DMS114 treated with DMSO at 0.1 percent for 48 hours (cell line): ENCODE measurements around the gene MIA.
"Not testable (repeated sequence)": the region's sequence is repeated elsewhere in the genome, so short reads cannot be mapped to it uniquely, and the experiment has no call there.

Experiments used
- DNase-seq: peaks from one replicate; lab custom pipeline; 2025; ENCODE audit not compliant: unreplicated experiment; lab: John Stamatoyannopoulos, UW

MIA gene

DNA sequence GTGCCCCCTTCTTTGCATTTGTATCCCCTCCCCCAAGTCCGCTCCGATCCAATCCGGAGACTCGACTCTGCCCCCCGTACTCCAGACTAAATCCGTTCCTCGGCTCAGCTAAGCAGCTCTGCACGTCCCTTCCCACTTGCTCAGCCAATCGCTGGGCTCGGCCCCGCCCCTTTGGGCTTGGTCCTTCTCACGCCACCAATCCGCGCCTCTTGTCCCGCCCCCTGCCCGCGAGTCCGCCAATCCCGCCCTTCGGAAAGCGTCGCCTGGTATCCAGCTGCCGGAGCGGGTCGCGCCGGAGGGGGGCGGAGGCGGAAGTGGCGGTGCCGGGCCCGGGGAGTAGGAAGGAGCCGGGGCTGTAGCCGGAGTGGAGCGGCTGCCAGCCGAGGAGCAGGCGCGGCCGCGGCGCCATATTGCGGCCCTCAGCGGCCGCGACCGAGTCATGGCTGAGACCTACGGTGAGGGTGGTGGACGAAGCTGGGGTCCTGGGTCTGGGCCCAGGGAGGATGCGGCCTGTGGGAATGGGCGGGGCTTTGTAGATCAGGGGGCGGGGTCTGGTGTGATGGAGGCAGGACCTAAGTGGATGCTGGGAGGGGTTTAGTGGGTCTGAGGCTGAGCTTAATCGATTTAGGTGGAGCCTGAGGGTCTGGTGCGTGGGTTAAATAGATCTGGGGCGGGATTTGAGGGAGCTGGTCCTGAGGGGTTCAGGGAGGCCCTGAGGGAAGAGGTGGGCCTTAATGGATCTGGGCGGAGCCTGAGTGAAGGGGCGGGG lies 2.8 kb downstream of the MIA start, which contains the start of gene RAB4B:
Gene RAB4B, plus strand, starts transcription at position 311 of the 769 bp plus-strand sequence. Its CDS starts 129 bp downstream, at position 440.
- DNase-seq = peak; percentile 100

DNA sequence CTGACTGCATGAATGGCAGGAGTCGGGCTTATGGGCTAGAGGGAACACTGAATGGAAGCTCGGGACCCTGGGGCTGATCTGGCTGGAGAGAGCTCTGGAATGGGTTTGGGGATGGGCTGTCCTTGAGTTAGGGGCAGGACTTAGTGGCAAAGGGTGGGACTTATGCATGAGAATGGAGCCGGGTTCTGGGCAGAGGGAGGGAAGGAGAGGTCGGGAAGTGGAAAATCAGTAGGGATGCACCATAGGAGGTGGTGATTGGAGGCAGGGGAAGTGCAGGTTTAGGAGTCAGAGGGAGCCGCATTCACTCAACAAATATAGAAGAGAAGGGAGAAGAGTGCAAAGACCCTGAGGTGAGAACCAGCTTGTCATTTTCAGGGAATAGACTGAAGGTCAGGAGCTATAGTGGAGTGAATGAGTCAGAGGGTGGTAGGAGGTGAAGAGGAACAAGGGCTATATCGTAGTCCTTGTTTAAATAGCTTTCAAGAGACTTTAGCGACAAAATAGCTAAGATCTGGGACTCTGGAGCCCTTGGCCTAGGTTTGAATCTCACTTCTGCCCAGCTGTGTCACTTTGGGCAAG lies 3.5 kb downstream of the MIA start:
- no peak for DNase-seq

DNA sequence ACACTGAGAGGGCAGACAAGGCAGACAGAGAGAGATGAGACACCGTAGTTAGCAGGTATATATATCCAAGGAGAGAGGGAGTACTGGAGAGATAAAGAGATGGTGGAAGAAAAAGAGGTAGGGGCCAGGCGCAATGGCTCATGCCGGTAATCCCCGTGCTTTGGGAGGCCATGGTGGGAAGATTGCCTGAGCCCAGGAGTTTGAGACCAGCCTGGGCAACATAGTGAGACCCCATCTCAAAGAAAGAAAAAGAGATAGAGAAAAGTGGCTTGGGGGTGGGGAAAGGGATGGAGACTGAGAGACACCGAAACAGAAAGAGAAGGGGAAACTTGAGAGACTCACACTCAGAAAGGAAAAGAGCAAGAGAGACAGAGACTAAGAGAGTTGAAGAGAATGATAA lies 5.3 kb downstream of the MIA start:
- DNase-seq = no peak

DNA sequence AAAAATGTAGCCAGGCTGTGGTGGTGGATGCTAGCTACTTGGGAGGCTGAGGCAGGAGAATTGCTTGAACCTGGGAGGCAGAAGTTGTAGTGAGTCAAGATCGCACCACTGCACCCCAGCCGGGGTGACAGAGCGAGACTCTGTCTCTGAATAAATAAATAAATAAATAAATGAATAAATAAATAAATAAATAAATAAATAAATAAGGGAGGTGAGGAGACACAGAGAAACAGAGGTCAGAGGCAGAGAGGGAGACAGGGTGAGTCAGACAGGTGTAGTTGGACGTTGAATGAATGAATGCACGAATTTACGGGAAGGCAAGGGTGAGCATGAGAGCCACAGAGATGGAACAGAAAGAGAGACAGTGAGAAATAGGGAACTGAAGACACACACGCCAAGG lies 5.8 kb downstream of the MIA start:
- no peak for DNase-seq

DNA sequence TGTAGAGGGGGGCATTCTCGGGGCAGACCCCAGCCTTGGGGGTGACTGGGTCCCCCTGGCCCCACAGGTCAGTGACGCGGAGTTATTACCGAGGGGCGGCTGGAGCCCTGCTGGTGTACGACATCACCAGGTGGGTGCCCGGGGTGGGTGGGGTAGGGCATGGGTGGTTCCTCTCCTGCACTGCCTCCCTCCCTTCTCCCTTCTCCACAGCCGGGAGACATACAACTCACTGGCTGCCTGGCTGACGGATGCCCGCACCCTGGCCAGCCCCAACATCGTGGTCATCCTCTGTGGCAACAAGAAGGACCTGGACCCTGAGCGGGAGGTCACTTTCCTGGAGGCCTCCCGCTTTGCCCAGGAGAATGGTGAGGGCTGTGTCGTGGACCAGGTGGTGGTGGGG lies 8.4 kb downstream of the MIA start:
- DNase-seq = no peak

DNA sequence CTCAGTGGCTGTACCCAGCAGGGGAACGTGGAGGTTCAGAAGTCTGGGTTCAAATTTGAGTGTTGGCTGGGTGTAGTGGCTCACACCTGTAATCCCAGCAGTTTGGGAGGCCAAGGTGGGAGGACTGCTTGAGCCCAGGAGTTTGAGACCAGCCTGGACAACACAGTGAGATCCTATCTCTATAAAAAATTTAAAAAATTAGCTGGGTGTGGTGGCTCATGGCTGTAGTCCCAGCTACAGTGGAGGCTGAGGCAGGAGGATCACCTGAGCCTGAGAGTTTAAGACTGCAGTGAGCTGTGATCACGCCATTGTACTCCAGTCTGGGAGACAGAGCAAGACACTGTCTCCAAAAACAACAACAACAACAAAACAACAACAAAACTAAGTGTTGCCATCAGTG lies 8.8 kb downstream of the MIA start:
- not testable (repeated sequence) for DNase-seq

DNA sequence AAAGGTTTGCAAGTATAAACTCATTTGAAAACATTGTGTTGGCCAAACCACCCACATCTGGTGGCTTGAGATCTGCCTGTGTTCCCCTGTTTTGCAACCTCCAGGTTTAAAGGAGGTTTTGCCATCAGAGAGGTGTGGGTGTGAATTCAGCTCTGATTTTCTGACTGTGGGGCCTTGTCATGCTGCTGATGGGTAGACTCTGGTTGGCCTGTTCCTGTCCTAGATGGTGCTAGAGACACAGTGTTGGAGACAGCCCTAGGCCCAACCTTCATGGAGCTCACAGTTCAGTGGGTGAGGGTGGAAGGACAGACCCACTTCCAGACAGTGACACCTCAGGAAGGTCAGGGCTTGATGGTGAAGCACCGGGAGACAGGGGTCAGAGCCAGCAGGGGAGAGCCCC lies 10.2 kb downstream of the MIA start:
- DNase-seq = no peak

DNA sequence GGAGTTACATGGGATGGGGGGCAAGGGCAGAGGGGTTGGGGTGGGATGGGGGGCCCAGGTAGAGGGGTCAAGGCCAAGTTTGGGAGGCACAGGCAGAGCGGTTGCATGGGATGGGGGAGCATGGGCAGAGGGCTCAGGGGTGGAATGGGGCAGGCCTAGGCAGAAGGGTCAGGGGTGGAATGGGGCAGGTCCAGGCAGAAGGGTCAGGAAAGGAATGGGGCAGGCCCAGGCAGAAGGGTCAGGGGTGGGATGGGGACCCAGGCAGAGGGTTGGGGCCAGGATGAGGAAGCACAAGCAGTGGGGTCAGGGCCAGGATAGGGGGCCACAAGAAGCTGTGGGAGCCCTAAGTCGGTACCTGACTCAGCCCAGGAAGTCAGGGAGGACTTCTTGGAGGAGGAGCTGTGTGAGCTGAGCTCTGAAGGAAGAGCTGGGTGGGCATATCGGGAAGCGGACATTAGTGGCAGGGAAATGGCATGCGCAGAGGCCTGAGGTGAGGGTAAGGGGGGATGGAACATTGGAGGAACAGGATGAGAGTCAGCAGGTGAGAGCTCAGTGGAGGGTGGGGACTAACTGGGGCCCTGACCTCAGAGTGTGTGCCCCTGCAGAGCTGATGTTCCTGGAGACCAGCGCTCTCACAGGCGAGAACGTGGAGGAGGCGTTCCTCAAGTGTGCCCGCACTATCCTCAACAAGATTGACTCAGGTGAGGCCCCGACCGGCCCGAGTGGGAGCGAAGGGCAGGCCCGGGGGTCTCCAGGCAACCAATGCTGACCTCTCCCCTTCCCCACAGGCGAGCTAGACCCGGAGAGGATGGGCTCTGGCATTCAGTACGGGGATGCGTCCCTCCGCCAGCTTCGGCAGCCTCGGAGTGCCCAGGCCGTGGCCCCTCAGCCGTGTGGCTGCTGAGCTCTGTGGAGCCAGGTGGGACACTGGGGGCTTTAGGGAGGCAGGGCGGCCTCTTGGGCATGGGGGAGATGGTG lies 11.0 kb downstream of the MIA start:
- no peak for DNase-seq

DNA sequence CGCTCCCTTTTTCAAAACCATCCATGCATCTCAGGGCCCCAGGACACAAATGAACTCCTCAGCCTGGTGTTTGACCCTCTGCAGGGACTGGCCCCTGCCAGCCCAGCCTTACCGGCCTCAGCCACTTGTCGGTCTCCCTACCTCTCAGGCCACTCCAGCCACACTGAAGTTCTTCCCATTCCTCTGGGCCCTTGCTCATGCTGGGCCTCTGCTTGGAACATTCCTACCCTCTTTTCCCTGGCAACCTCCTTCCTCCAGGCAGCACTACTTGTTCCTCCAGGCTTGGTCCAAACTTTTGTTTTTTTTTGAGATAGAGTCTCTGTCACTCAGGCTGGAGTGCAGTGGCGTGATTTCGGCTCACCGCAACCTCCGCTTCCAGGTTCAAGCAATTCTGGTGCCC lies 16.0 kb downstream of the MIA start:
- no peak for DNase-seq

DNA sequence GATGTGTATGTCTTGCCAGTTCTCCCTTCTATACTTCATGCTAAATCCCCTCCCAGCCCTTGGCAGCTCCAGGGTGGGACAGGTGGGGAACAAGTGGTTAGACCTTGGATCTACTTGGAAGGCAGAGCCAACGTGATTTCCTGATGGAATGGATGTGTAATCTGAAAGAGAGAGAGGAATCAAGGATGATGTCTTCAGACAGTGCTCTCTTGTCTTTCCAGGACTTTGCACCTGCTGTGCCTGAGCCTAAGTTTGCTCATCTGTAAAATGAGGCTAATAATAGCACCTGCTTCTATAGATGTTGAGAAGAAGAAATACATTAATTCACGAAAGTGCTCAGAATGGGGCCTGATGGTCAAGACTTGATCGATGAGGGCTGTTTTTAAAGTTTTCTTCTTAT lies 16.7 kb downstream of the MIA start:
- DNase-seq = no peak

DNA sequence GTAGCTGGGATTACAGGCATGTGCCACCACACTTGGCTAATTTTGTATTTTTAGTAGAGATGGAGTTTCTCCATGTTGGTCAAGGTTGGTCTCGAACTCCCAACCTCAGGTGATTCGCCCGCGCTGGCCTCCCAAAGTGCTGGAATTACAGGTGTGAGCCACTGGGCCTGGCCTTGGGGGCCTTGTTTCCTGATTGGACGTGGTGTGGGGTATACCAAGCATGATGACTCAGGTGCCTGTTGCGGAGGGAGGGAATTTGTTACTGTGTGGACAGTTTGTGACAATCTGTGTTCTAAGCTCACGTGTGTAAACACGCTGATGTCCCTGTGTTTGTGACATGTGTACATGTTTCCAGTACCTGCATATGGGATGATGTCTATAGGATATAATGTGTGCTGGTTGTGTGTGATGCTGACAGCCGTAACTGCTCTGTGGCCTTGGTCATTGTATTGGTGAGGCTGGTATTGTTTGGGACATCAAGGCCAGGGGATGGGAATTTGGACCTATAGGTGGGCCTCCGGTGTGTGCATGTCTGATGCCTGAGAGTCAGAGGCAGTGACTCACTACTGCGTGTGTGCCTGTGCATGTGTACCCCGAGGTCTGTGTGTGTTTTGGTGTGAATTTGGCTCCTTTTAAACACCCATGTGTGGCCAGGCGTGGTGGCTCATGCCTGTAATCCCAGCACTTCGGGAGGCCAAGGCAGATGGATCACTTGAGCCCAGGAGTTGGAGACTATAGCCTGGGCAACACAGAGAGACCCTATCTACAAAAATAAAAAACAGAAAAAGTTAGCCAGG lies 22.0 kb downstream of the MIA start:
- DNase-seq = no peak

DNA sequence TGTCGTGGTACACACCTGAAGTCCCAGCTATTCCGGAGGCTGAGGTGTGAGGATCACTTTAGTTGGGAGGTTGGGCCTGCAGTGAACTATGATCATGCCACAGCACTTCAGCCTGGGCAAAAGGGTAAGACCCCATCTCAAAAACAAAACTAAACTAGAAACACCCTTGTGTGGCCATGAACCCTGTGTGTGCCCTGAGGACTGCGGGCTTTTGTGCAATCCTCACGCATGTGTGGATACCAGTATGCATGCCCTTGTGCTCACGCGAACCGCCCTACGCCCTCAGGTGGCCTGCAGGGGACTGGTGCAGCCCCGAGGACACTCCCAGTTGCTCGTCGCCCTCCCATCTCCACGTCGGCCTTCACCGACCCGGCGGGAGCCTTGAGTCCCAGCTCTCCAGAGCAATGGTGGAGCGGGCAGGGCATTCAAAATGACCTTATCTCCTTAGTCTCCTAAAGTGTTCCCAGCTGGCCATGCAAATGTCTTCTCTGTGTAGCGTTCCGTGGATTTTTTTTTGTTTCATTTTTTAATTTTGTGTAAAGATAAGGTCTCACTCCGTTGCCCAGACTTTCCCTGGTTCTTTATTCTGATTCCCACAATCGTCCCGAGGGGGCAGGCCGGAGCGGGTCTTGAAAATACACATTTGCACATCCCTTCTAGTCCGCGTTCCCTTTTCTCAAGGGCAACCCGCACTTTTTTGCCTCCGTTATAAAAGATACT lies 22.8 kb downstream of the MIA start:
- DNase-seq = peak; percentile 59

DNA sequence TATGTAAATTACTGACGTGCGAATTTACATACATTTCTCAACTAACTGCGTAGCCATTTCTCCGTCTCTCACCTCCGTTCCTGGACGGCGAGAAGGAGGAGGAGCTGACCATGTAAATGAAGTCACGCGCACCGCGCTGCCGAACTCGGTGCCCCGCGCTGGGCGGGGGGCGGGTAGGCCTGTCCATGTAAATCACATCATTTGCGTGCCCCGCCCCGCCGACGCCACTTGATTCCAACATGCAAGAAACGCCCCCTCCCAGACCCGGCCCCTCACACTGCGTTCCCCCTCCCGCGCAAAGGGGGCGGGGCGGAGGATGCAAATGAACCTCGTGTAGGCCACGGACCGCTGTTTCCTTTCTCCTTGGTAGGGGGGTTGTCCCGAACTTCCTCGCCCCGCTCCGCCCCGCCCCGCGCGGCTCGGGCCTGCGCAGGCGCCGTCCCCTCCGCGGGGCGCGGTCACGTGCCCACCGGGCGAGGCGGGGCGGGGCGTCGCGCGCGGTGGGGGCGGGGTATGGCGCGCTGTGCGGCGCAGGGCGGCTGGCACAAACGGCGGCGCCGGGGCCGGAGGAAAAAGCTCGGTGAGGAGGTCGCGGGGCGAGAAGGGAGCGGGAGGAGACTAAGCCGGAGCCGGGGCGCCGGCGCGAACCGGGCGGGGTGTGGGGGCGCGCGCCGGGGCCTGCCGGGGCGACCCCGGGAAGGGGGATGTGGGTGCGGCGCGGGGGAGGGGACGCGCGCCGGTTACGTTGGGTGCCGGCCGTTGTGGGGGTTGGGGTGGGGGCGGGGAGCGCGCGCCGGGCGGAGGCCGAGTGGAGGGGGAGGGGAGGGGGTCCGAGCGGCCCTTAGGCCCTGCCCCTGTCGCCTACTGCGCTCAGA lies 23.6 kb downstream of the MIA start, which contains the start of gene EGLN2:
Gene EGLN2, plus strand, starts transcription at position 509 of the 875 bp plus-strand sequence. CDS start 1,382 bp downstream, outside the sequence.
- peak; percentile 99 for DNase-seq

DNA sequence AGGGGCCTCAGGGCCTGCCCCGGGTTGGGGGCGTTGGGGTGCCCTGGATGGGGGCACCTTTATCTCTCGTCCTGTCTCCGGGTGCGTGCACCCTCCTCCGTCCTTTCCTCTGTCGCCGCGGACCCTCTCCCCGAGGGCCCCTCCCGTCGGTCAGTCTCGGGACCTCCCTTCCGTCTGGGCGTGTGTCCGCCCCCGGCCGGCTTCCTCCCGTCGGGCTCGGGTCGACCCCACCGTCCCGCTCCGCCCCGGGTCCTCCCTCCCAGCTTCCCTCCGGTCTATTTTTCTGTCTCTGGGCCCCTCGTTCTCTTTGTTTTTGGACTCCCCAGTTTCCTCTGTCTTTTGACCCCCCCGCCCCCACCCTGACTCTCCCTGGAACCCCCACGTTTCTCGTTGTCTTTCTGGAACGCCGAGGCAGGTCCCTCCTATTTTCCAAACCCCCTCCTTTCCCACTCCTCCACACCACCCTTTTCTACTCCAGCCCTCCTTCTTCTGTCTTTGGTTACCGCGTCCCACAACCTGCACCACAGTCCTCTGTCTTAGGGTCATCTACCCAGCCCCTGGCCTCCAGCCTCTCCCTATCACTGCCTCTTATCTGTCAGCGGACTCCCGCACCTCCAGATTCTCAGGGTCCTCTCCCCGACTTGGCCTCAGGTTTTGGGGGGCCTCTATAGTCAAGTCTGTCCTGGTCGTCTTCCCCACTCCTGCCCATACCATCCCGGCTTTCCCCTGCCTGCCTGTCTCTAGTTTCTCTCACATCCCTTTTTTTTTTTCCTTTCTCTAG lies 24.4 kb downstream of the MIA start:
- no peak for DNase-seq

DNA sequence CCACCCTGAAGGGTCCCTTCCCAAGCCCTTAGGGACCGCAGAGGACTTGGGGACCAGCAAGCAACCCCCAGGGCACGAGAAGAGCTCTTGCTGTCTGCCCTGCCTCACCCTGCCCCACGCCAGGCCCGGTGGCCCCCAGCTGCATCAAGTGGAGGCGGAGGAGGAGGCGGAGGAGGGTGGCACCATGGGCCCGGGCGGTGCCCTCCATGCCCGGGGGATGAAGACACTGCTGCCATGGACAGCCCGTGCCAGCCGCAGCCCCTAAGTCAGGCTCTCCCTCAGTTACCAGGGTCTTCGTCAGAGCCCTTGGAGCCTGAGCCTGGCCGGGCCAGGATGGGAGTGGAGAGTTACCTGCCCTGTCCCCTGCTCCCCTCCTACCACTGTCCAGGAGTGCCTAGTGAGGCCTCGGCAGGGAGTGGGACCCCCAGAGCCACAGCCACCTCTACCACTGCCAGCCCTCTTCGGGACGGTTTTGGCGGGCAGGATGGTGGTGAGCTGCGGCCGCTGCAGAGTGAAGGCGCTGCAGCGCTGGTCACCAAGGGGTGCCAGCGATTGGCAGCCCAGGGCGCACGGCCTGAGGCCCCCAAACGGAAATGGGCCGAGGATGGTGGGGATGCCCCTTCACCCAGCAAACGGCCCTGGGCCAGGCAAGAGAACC lies 25.1 kb downstream of the MIA start:
- DNase-seq = no peak

DNA sequence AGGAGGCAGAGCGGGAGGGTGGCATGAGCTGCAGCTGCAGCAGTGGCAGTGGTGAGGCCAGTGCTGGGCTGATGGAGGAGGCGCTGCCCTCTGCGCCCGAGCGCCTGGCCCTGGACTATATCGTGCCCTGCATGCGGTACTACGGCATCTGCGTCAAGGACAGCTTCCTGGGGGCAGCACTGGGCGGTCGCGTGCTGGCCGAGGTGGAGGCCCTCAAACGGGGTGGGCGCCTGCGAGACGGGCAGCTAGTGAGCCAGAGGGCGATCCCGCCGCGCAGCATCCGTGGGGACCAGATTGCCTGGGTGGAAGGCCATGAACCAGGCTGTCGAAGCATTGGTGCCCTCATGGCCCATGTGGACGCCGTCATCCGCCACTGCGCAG lies 25.7 kb downstream of the MIA start:
- no peak for DNase-seq

DNA sequence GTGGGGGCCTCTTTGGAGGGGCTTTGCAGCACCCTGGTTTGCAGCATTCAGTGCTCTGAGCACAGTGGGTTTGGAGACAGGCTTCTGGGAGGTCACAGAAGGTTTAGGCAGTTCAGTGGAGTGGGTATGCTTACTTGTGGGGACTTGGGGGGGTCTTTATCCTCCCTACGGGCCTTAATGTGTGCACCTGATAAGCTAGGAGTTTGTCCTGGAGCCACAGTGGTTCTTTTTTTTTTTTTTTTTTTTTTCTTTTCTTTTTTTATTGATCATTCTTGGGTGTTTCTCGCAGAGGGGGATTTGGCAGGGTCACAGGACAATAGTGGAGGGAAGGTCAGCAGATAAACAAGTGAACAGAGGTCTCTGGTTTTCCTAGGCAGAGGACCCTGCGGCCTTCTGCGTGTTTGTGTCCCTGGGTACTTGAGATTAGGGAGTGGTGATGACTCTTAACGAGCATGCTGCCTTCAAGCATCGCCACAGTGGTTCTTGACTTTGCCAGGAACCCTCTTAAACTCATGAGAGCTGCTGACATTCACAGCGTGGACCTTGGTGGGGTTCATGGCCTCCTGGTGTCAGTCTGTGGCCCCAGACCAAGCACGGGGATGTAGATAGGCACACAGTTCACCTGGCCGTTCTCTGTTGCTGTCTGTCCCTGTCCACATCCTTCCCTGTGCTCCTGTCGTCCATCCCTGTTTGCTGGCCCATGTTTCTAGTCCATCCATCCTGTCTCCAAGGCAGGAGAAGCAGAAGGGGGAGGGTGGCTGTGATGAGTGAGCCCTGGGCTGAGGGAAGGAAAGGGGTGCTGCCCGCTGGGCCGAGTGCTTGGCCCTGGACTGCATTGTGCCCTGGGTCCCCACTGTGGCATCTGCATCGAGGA lies 26.3 kb downstream of the MIA start:
- DNase-seq = no peak
